H9 (cell line): ENCODE measurements around the gene RAI14. TPM values are rescaled to one million over a fixed set of nuclear protein-coding genes. Genes with fewer than 3 reads are reported as not detected.

Source experiments
- DNase-seq: peaks from one replicate; pipeline ENCODE4 v3.0.0-alpha.2; 2017
- H2AFZ ChIP-seq: one replicate; pipeline ENCODE4 v1.6.1; 2013; ENCODE audit warnings: mild to moderate bottlenecking, low read length, control low read depth, moderate library complexity
- H2AK5ac ChIP-seq: 2 replicates; pipeline ENCODE4 v1.6.1; 2013; ENCODE audit warnings: low read length, control low read depth, mixed read lengths; ENCODE audit not compliant: insufficient read length
- H2BK120ac ChIP-seq: one replicate; pipeline ENCODE4 v1.6.1; 2013; ENCODE audit warnings: low read depth, mild to moderate bottlenecking, low read length, control low read depth, inconsistent platforms; ENCODE audit not compliant: poor library complexity, severe bottlenecking
- H2BK12ac ChIP-seq: 2 replicates; pipeline ENCODE4 v1.6.1; 2013; ENCODE audit warnings: low read length, control low read depth, mixed read lengths, low read depth; ENCODE audit not compliant: insufficient read length
- H2BK15ac ChIP-seq: 2 replicates; pipeline ENCODE4 v1.6.1; 2013; ENCODE audit warnings: low read depth, low read length, control low read depth
- H2BK20ac ChIP-seq: one replicate; pipeline ENCODE4 v1.6.1; 2013; ENCODE audit warnings: low read depth, mild to moderate bottlenecking, low read length, control low read depth, inconsistent platforms; ENCODE audit not compliant: poor library complexity, severe bottlenecking
- H2BK5ac ChIP-seq: 2 replicates; pipeline ENCODE4 v1.6.1; 2013; ENCODE audit warnings: low read length, control low read depth, mixed read lengths; ENCODE audit not compliant: insufficient read length
- H3K14ac ChIP-seq: 2 replicates; pipeline ENCODE4 v1.6.1; 2013; ENCODE audit warnings: low read length, control low read depth; ENCODE audit not compliant: insufficient read depth
- H3K18ac ChIP-seq: 2 replicates; pipeline ENCODE4 v1.6.1; 2013; ENCODE audit warnings: low read depth, mild to moderate bottlenecking, mixed read lengths, low read length, control low read depth; ENCODE audit not compliant: insufficient read length
- H3K23ac ChIP-seq: 2 replicates; pipeline ENCODE4 v1.6.1; 2013; ENCODE audit warnings: low read length, control low read depth, mixed read lengths, low read depth; ENCODE audit not compliant: insufficient read length
- H3K23me2 ChIP-seq: 2 replicates; pipeline ENCODE4 v1.6.1; 2013; ENCODE audit warnings: low read depth, mild to moderate bottlenecking, mixed read lengths, low read length, control low read depth; ENCODE audit not compliant: insufficient read length, poor library complexity, severe bottlenecking
- H3K27ac ChIP-seq: 2 replicates; pipeline ENCODE4 v1.5.1; 2013; ENCODE audit warnings: low read length, control low read depth, mixed read lengths, low read depth; ENCODE audit not compliant: insufficient read length
- H3K27me3 ChIP-seq: 2 replicates; pipeline ENCODE4 v1.6.1; 2013; ENCODE audit warnings: low read length, control low read depth, inconsistent platforms; ENCODE audit not compliant: insufficient read depth
- H3K4ac ChIP-seq: 2 replicates; pipeline ENCODE4 v1.6.1; 2013; ENCODE audit warnings: low read depth, mild to moderate bottlenecking, control low read depth, inconsistent platforms, low read length, moderate library complexity
- H3K4me1 ChIP-seq: 2 replicates; pipeline ENCODE4 v1.6.1; 2013; ENCODE audit warnings: low read length, control low read depth, inconsistent platforms; ENCODE audit not compliant: insufficient read depth
- H3K4me2 ChIP-seq: 2 replicates; pipeline ENCODE4 v1.6.1; 2013; ENCODE audit warnings: low read length, control low read depth, mixed read lengths; ENCODE audit not compliant: insufficient read length, insufficient read depth
- H3K56ac ChIP-seq: 2 replicates; pipeline ENCODE4 v1.6.1; 2013; ENCODE audit warnings: low read depth, mild to moderate bottlenecking, mixed read lengths, low read length, control low read depth; ENCODE audit not compliant: insufficient read length
- H3K79me1 ChIP-seq: 2 replicates; pipeline ENCODE4 v1.6.1; 2013; ENCODE audit warnings: low read depth, mild to moderate bottlenecking, moderate library complexity, low read length, control low read depth, inconsistent platforms; ENCODE audit not compliant: insufficient read depth, poor library complexity, severe bottlenecking
- H3K79me2 ChIP-seq: 2 replicates; pipeline ENCODE4 v1.6.1; 2013; ENCODE audit warnings: low read length, control low read depth, inconsistent platforms; ENCODE audit not compliant: insufficient read depth
- H3K9ac ChIP-seq: 2 replicates; pipeline ENCODE4 v1.6.1; 2013; ENCODE audit warnings: low read length, control low read depth, mixed read lengths; ENCODE audit not compliant: insufficient read length; ENCODE audit errors: extremely low read depth
- H3K9me3 ChIP-seq: one replicate; pipeline ENCODE4 v1.6.1; 2013; ENCODE audit warnings: low read depth, low read length, inconsistent platforms; ENCODE audit not compliant: control insufficient read depth
- H3T11ph ChIP-seq: one replicate; pipeline ENCODE4 v1.6.1; 2013; ENCODE audit warnings: mild to moderate bottlenecking, low read length, control low read depth, inconsistent platforms
- H4K20me1 ChIP-seq: one replicate; pipeline ENCODE4 v1.6.1; 2013; ENCODE audit not compliant: control insufficient read depth, insufficient read length, insufficient read depth
- H4K5ac ChIP-seq: 2 replicates; pipeline ENCODE4 v1.6.1; 2013; ENCODE audit warnings: low read depth, mild to moderate bottlenecking, mixed read lengths, low read length, control low read depth; ENCODE audit not compliant: insufficient read length
- H4K8ac ChIP-seq: replicated peaks from 2 replicates; pipeline ENCODE4 v1.6.1; 2013; ENCODE audit warnings: low read length, control low read depth, mixed read lengths, low read depth; ENCODE audit not compliant: insufficient read length
- H4K91ac ChIP-seq: 2 replicates; pipeline ENCODE4 v1.6.1; 2013; ENCODE audit warnings: low read depth, mild to moderate bottlenecking, moderate library complexity, mixed read lengths, low read length, control low read depth; ENCODE audit not compliant: insufficient read length
- H3K27ac Mint-ChIP-seq, 3 experiments: 2 replicates in 2 of 3; 3 replicates in 1 of 3; pipeline ENCODE4 v1.8.0; 2020 to 2021; ENCODE audit warnings: mixed read lengths in 3 of 3, mild to moderate bottlenecking in 1 of 3, moderate library complexity in 1 of 3
- H3K27me3 Mint-ChIP-seq: 2 replicates; pipeline ENCODE4 v1.8.0; 2021; ENCODE audit warnings: low read depth, mild to moderate bottlenecking, moderate library complexity, mixed read lengths
- H3K36me3 Mint-ChIP-seq, 3 experiments: 2 replicates in 2 of 3; 3 replicates in 1 of 3; pipeline ENCODE4 v1.8.0; 2020 to 2021; ENCODE audit warnings: low read depth in 3 of 3, mixed read lengths in 3 of 3; ENCODE audit not compliant: insufficient read depth in 1 of 3
- H3K4me1 Mint-ChIP-seq, 2 experiments: 2 replicates each; pipeline ENCODE4 v1.8.0; 2020; ENCODE audit warnings: mixed read lengths in 2 of 2
- H3K4me3 Mint-ChIP-seq, 2 experiments: 2 replicates in 1 of 2; 3 replicates in 1 of 2; pipeline ENCODE4 v1.8.0; 2020 to 2021; ENCODE audit warnings: mild to moderate bottlenecking in 2 of 2, mixed read lengths in 2 of 2, moderate library complexity in 1 of 2
- H3K9me3 Mint-ChIP-seq, 2 experiments: 2 replicates in 1 of 2; 3 replicates in 1 of 2; pipeline ENCODE4 v1.8.0; 2020; ENCODE audit warnings: mild to moderate bottlenecking in 2 of 2, mixed read lengths in 2 of 2, moderate library complexity in 1 of 2
- WGBS: extraction: QIAGEN DNeasy Blood & Tissue Kit; methylation state at CpG from one replicate; pipeline ENCODE4 v1.1.7; 2013; ENCODE audit warnings: missing lambda C conversion rate, low lambda C conversion rate, mixed read lengths; ENCODE audit not compliant: insufficient read length; ENCODE audit errors: extremely low coverage; 5-methylcytosine and 5-hydroxymethylcytosine counted together
- total RNA-seq: library from RNA; stranded (reverse); gene quantifications from 2 replicates; pipeline ENCODE4 v1.2.1, GENCODE V29; 2021
- TF ChIP-seq, protein P1 (sequence below): fragments of 200-600 bp; sonication (generic); conservative IDR thresholded peaks from 3 replicates; pipeline ENCODE4 v1.8.0; 2021; ENCODE audit warnings: antibody characterized with exemption, mild to moderate bottlenecking

RAI14 gene
- total RNA-seq, 1 experiment from 2014 or later, result 127 TPM

DNA sequence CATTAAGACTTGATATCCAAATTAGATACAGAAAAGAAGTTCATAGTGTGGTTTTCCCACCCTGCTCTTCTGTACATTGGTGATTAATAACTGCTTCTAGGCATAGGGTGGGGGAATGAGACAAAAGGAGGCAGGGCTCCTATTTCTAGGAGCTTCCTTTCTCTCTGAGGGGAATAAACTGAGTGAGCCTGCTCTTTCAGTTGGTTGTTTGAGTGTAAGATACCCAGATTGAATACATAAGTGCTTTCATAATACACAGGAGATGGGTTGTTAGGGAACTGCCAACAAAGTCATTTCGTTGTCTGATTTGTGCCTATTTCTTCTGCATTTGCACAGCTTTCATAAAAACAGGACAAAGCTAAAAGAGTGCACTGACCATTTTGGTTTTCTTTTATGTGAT, 133.9 kb downstream of the RAI14 start:
- no peak overlapping the region for H3K4me3 Mint-ChIP-seq
- no peak overlapping the region for H3K27ac Mint-ChIP-seq
- H3K27ac ChIP-seq, result no peak overlapping the region
- H3K9me3 ChIP-seq, result peaks cover 11% of the 10 kb centered on the region
- no peaks in the 10 kb centered on the region for H3K79me1 ChIP-seq
- H3K23me2 ChIP-seq, result no peaks in the 10 kb centered on the region
- H2BK5ac ChIP-seq, result no peak overlapping the region
- no peaks in the 10 kb centered on the region for H4K20me1 ChIP-seq
- H3K23ac ChIP-seq, result no peak overlapping the region
- H3K4me2 ChIP-seq, result no peak overlapping the region
- H2BK120ac ChIP-seq, result no peak overlapping the region
- no peak overlapping the region for H3K18ac ChIP-seq
- peaks cover 5% of the 10 kb centered on the region for H3K79me2 ChIP-seq
- H3K56ac ChIP-seq, result no peak overlapping the region
- no peak overlapping the region for H3K4ac ChIP-seq
- no peak overlapping the region for H4K5ac ChIP-seq
- no peak overlapping the region for H4K8ac ChIP-seq
- H3K14ac ChIP-seq, result no peak overlapping the region
- H3T11ph ChIP-seq, result no peak overlapping the region
- peaks cover 21 to 24% of the 10 kb centered on the region in 2 experiments for H3K9me3 Mint-ChIP-seq
- no peak overlapping the region for H4K91ac ChIP-seq
- no peak for DNase-seq
- H2BK20ac ChIP-seq, result no peak overlapping the region
- H3K27me3 ChIP-seq, result no peaks in the 10 kb centered on the region
- H2AK5ac ChIP-seq, result no peak overlapping the region
- H2BK12ac ChIP-seq, result no peak overlapping the region
- TF ChIP-seq, protein P1, sequence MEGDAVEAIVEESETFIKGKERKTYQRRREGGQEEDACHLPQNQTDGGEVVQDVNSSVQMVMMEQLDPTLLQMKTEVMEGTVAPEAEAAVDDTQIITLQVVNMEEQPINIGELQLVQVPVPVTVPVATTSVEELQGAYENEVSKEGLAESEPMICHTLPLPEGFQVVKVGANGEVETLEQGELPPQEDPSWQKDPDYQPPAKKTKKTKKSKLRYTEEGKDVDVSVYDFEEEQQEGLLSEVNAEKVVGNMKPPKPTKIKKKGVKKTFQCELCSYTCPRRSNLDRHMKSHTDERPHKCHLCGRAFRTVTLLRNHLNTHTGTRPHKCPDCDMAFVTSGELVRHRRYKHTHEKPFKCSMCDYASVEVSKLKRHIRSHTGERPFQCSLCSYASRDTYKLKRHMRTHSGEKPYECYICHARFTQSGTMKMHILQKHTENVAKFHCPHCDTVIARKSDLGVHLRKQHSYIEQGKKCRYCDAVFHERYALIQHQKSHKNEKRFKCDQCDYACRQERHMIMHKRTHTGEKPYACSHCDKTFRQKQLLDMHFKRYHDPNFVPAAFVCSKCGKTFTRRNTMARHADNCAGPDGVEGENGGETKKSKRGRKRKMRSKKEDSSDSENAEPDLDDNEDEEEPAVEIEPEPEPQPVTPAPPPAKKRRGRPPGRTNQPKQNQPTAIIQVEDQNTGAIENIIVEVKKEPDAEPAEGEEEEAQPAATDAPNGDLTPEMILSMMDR, result no peak
- peaks cover 5% of the 10 kb centered on the region; the same call in 1 of the 2 replicates for H3K4me1 ChIP-seq
- H3K27me3 Mint-ChIP-seq, result no peaks in the 10 kb centered on the region
- no peak overlapping the region for H3K9ac ChIP-seq
- H3K4me1 Mint-ChIP-seq, result peaks cover 4 to 10% of the 10 kb centered on the region in 2 experiments; a peak in 2 of 4 replicates
- no CpG with 5 or more reads among the region's 1 CpG for WGBS
- H2BK15ac ChIP-seq, result no peak overlapping the region
- no peak overlapping the region for H2AFZ ChIP-seq
- peaks cover 25 to 28% (median 26%) of the 10 kb centered on the region in 3 experiments for H3K36me3 Mint-ChIP-seq
